ENCODE results near the gene FCMR.

DNA sequence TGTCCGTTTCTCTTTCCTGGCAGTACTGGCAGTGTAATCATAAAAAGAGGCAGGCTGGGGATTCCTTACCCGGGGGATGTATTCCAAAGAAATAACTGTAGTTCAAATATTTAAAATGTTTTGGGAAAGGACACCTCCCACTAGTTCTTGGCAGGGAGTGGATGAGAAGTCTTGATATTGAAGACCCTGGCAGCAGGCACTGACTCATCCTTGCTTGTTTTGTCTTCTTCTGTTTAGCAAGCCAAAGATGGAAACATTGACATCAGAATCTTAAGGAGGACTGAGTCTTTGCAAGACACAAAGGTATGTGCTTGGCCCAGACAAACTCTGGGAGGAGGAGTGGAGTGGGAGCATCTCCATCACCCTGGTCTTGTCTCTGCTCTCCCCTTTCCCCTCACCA lies 55.7 kb downstream of the FCMR start:
- TF ChIP-seq, protein P1, sequence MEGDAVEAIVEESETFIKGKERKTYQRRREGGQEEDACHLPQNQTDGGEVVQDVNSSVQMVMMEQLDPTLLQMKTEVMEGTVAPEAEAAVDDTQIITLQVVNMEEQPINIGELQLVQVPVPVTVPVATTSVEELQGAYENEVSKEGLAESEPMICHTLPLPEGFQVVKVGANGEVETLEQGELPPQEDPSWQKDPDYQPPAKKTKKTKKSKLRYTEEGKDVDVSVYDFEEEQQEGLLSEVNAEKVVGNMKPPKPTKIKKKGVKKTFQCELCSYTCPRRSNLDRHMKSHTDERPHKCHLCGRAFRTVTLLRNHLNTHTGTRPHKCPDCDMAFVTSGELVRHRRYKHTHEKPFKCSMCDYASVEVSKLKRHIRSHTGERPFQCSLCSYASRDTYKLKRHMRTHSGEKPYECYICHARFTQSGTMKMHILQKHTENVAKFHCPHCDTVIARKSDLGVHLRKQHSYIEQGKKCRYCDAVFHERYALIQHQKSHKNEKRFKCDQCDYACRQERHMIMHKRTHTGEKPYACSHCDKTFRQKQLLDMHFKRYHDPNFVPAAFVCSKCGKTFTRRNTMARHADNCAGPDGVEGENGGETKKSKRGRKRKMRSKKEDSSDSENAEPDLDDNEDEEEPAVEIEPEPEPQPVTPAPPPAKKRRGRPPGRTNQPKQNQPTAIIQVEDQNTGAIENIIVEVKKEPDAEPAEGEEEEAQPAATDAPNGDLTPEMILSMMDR (IDR thresholded peaks at IDR 0.05) = no peak
- no peak for TF ChIP-seq POLR2A (IDR thresholded peaks at IDR 0.05)

Data from tibial nerve (tissue), 3 donors.